HepG2 (cell line): ENCODE measurements around the gene MYL11. TPM values are rescaled to one million over a fixed set of nuclear protein-coding genes. Genes with fewer than 3 reads are reported as not detected.

Experiments used
- FOXA1 ChIP-seq, 2 experiments: fragments of 450-650 bp in 1 of 2; sonication (generic) in 1 of 2; formaldehyde crosslinking in 1 of 2; IDR thresholded peaks; 2 replicates each; pipeline versions ENCODE4 v1.4.0 to v1.6.1; 2016 to 2020; ENCODE audit warnings: missing genetic modification reagents in 1 of 2
- GRHL1 ChIP-seq: sonication (generic); formaldehyde crosslinking; conservative IDR thresholded peaks from 2 replicates; pipeline ENCODE4 v1.8.0; 2022; ENCODE audit warnings: missing genetic modification reagents
- HDAC1 ChIP-seq: sonication (generic); formaldehyde crosslinking; IDR thresholded peaks from 2 replicates; pipeline ENCODE4 v1.5.1; 2020; ENCODE audit warnings: mild to moderate bottlenecking, missing genetic modification reagents
- HNF4A ChIP-seq: sonication (generic); formaldehyde crosslinking; IDR thresholded peaks from 2 replicates; pipeline ENCODE4 v1.4.0; 2020; ENCODE audit warnings: missing genetic modification reagents
- HOXD1 ChIP-seq: sonication (generic); formaldehyde crosslinking; IDR thresholded peaks from 2 replicates; pipeline ENCODE4 v1.5.0; 2020; ENCODE audit warnings: missing genetic modification reagents
- IRX3 ChIP-seq: sonication (generic); formaldehyde crosslinking; IDR thresholded peaks from 2 replicates; pipeline ENCODE4 v1.8.1; 2023; ENCODE audit warnings: mild to moderate bottlenecking, low read depth, missing genetic modification reagents, borderline replicate concordance
- KLF15 ChIP-seq: sonication (generic); formaldehyde crosslinking; IDR thresholded peaks from 2 replicates; pipeline ENCODE4 v1.8.1; 2023; ENCODE audit warnings: borderline replicate concordance, mild to moderate bottlenecking, inconsistent platforms, missing genetic modification reagents, mixed read lengths
- MAF1 ChIP-seq: sonication (generic); formaldehyde crosslinking; IDR thresholded peaks from 2 replicates; pipeline ENCODE4 v1.5.0; 2020; ENCODE audit warnings: missing genetic modification reagents, borderline replicate concordance
- NBN ChIP-seq: fragments of 450-650 bp; conservative IDR thresholded peaks from 2 replicates; pipeline ENCODE4 v1.6.1; 2017
- NCOR1 ChIP-seq: fragments of 200-600 bp; sonication (generic); IDR thresholded peaks from 2 replicates; pipeline ENCODE4 v1.7.0; 2017; ENCODE audit warnings: antibody characterized with exemption, low read length, borderline replicate concordance
- PAX8 ChIP-seq: sonication (generic); formaldehyde crosslinking; IDR thresholded peaks from 2 replicates; pipeline ENCODE4 v1.8.0; 2022; ENCODE audit warnings: mild to moderate bottlenecking, missing genetic modification reagents, borderline replicate concordance
- SNAPC2 ChIP-seq: sonication (generic); formaldehyde crosslinking; IDR thresholded peaks from 2 replicates; pipeline ENCODE4 v1.8.1; 2022; ENCODE audit warnings: mild to moderate bottlenecking, missing genetic modification reagents
- SSRP1 ChIP-seq: IDR thresholded peaks from 2 replicates; pipeline ENCODE4 v1.6.1; 2016; ENCODE audit warnings: control low read depth
- STAG1 ChIP-seq: sonication (generic); formaldehyde crosslinking; IDR thresholded peaks from 2 replicates; pipeline ENCODE4 v1.4.0; 2020; ENCODE audit warnings: missing genetic modification reagents
- TEAD3 ChIP-seq: optimal IDR thresholded peaks from 2 replicates; pipeline ENCODE3; 2016; ENCODE audit warnings: borderline replicate concordance
- ZHX1 ChIP-seq: sonication (generic); formaldehyde crosslinking; IDR thresholded peaks from 2 replicates; pipeline ENCODE4 v1.8.1; 2022; ENCODE audit warnings: low read depth, mild to moderate bottlenecking, missing genetic modification reagents
- ZMYM2 ChIP-seq: sonication (generic); formaldehyde crosslinking; IDR thresholded peaks from 2 replicates; pipeline ENCODE4 v1.8.0; 2022; ENCODE audit warnings: mild to moderate bottlenecking, missing genetic modification reagents
- ZNF367 ChIP-seq: sonication (generic); formaldehyde crosslinking; IDR thresholded peaks from 2 replicates; pipeline ENCODE4 v1.4.0; 2020; ENCODE audit warnings: missing genetic modification reagents, borderline replicate concordance
- ZNF484 ChIP-seq: sonication (generic); formaldehyde crosslinking; IDR thresholded peaks from 2 replicates; pipeline ENCODE4 v1.5.1; 2020; ENCODE audit warnings: mild to moderate bottlenecking, low read depth, missing genetic modification reagents, borderline replicate concordance
- ZNF513 ChIP-seq: sonication (generic); formaldehyde crosslinking; conservative IDR thresholded peaks from 2 replicates; pipeline ENCODE4 v1.5.0; 2020; ENCODE audit warnings: missing genetic modification reagents
- ZZZ3 ChIP-seq: sonication (generic); formaldehyde crosslinking; IDR thresholded peaks from 2 replicates; pipeline ENCODE4 v1.4.0; 2020; ENCODE audit warnings: missing genetic modification reagents, mild to moderate bottlenecking, borderline replicate concordance
- polyA plus RNA-seq, 8 experiments: library from polyadenylated mRNA; depleted of rRNA in 3 of 8; stranded (reverse) in 7 of 8; unstranded in 1 of 8; fragments of >200 nt; fragmentation: Illumina TruSeq in 4 of 8; extraction: Trizol in 4 of 8; gene quantifications; 2 replicates each; pipeline versions ENCODE4 v1.2.1 to v1.2.3, GENCODE V29; 2011 to 2016; ENCODE audit warnings: low read depth in 4 of 8, missing spikeins in 1 of 8, mixed read lengths in 1 of 8; ENCODE audit not compliant: insufficient read depth in 1 of 8
- total RNA-seq, 5 experiments: library from RNA; depleted of rRNA; stranded (reverse); fragments of >200 nt; fragmentation: Illumina TruSeq; extraction: Trizol; gene quantifications; 2 replicates each; pipeline ENCODE4 v1.2.3, GENCODE V29; 2016; ENCODE audit warnings: low read depth in 1 of 5

Gene MYL11
- total and polyA plus RNA-seq, 2 of the 13 experiments (the other 11 are each of a cell fraction or from before 2014, with no cell fraction given) = not detected

GRCh38 chr16:30354423-30355143, 20.0 kb upstream of the MYL11 start (continued):
- TF ChIP-seq PAX8 (peak; percentile 9; the same call in 1 of the 2 replicates), ZNF484 (no peak), ZMYM2 (CRISPR knock-in tag) (no peak), STAG1 (CRISPR knock-in tag) (no peak), KLF15 (CRISPR knock-in tag) (no peak), NCOR1 (no peak; the same call in 1 of the 2 replicates), ZZZ3 (CRISPR knock-in tag) (no peak), MAF1 (no peak), TEAD3 (CRISPR knock-in tag) (no peak), HDAC1 (CRISPR knock-in tag) (no peak), ZHX1 (CRISPR knock-in tag) (no peak), GRHL1 (no peak), IRX3 (peak; percentile 89), HNF4A (CRISPR knock-in tag) (no peak), NBN (no peak), ZNF513 (no peak), HOXD1 (CRISPR knock-in tag) (no peak), FOXA1 (IDR thresholded peaks at IDR 0.05) (no peak), FOXA1 (CRISPR knock-in tag; IDR thresholded peaks at IDR 0.05) (no peak), ZNF367 (CRISPR knock-in tag) (0 out of 2 replicates have a peak, but pooled peaks have one; percentile 3), SSRP1 (CRISPR knock-in tag) (0 out of 2 replicates have a peak, but pooled peaks have one; percentile 21), SNAPC2 (peak; percentile 92)
